ENCODE data around the gene KIAA1191. TPM values are rescaled to one million over a fixed set of nuclear protein-coding genes. Genes with fewer than 3 reads are reported as not detected.

KIAA1191 gene
- total RNA-seq, 2 experiments from 2014 or later: 33.3 to 41.2 TPM

DNA sequence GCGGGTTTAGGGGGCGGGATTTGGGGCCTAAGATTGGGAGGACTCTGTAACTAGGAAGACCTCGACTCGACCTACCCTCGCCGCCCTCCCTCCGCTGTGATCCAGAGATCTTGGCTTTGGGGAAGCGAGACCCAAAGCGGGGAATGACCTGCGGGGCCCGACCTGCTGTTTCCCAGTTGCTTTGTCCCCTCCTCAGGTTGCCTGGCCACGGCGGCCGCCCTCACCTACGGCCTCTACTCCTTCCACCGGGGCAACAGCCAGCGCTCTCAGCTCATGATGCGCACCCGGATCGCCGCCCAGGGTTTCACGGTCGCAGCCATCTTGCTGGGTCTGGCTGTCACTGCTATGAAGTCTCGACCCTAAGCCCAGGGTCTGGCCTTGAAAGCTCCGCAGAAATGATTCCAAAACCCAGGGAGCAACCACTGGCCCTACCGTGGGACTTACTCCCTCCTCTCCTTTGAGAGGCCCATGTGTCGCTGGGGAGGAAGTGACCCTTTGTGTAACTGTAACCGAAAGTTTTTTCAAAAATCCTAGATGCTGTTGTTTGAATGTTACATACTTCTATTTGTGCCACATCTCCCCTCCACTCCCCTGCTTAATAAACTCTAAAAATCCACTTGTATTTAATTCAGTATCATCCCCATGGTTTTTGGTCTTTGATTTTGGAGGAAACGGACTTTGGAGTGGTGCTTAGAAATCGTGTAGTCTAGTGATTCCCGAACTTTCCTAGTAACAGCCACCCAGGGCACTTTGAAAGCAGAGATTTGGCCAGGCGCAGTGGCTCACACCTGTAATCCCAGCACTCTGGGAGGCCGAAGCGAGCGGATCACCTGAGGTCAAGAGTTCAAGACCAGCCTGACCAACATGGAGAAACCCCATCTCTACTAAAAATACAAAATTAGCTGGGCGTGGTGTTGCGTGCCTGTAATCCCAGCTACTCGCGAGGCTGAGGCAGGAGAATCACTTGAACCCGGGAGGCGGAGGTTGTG lies 27.9 kb upstream of the KIAA1191 start:
- peaks cover 55% of the 10 kb centered on the region for H3K79me2 ChIP-seq (ENCODE audit: insufficient read depth, low read depth, low read length)
- peak overlapping the region; percentile 43; the same call in 1 of the 2 replicates for H2AFZ ChIP-seq (ENCODE audit: low read length)
- H3K4me2 ChIP-seq (ENCODE audit: low read length): peak overlapping the region; percentile 72
- H3K27ac ChIP-seq (ENCODE audit: low read depth, low read length, poor library complexity, severe bottlenecking): peak overlapping the region; percentile 86
- intact Hi-C loops (cut with micrococcal nuclease; ENCODE audit: unreplicated experiment): loop anchor here (2.0 to 10.0 kb wide), 2 partner anchors 59 to 155 kb away; partner anchors contain the start of genes FAF2 and SIMC1
- H3K9me3 ChIP-seq (ENCODE audit: low read length): no peaks in the 10 kb centered on the region
- peaks cover 26% of the 10 kb centered on the region for H3K4me1 ChIP-seq (ENCODE audit: insufficient read depth, low read length, poor library complexity, severe bottlenecking)
- H3K4me3 ChIP-seq (ENCODE audit: low read depth, low read length, poor library complexity, severe bottlenecking): peak overlapping the region; percentile 85
- POLR2A ChIA-PET: interaction anchor here (0.6 to 1.9 kb wide), 6 partner anchors 9 to 1066 kb away, joined by 3 to 8 read pairs (median 4); no protein-coding TSS in a partner anchor
- peaks cover 23% of the 10 kb centered on the region for H4K20me1 ChIP-seq (ENCODE audit: insufficient read depth, low read length)
- peaks cover 72% of the 10 kb centered on the region for H3K36me3 ChIP-seq (ENCODE audit: insufficient read depth, low read length)
- CTCF ChIA-PET (ENCODE audit: unreplicated experiment): interaction anchor here (0.6 to 1.0 kb wide), 2 partner anchors 27 to 154 kb away, joined by 3 read pairs; no protein-coding TSS in a partner anchor
- no peaks in the 10 kb centered on the region for H3K9me2 ChIP-seq (ENCODE audit: insufficient read depth, low read length)
- TF ChIP-seq, protein P1, sequence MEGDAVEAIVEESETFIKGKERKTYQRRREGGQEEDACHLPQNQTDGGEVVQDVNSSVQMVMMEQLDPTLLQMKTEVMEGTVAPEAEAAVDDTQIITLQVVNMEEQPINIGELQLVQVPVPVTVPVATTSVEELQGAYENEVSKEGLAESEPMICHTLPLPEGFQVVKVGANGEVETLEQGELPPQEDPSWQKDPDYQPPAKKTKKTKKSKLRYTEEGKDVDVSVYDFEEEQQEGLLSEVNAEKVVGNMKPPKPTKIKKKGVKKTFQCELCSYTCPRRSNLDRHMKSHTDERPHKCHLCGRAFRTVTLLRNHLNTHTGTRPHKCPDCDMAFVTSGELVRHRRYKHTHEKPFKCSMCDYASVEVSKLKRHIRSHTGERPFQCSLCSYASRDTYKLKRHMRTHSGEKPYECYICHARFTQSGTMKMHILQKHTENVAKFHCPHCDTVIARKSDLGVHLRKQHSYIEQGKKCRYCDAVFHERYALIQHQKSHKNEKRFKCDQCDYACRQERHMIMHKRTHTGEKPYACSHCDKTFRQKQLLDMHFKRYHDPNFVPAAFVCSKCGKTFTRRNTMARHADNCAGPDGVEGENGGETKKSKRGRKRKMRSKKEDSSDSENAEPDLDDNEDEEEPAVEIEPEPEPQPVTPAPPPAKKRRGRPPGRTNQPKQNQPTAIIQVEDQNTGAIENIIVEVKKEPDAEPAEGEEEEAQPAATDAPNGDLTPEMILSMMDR (conservative IDR thresholded peaks at IDR 0.05; ENCODE audit: low read length): no peak
- TF ChIP-seq EZH2phosphoT487 (IDR thresholded peaks at IDR 0.05; ENCODE audit: borderline replicate concordance, low read depth, low read length): no peak
- DNase-seq (ENCODE audit: low spot score): no peak
- BruUV-seq (replicated peaks): TSS peak; percentile 99

DNA sequence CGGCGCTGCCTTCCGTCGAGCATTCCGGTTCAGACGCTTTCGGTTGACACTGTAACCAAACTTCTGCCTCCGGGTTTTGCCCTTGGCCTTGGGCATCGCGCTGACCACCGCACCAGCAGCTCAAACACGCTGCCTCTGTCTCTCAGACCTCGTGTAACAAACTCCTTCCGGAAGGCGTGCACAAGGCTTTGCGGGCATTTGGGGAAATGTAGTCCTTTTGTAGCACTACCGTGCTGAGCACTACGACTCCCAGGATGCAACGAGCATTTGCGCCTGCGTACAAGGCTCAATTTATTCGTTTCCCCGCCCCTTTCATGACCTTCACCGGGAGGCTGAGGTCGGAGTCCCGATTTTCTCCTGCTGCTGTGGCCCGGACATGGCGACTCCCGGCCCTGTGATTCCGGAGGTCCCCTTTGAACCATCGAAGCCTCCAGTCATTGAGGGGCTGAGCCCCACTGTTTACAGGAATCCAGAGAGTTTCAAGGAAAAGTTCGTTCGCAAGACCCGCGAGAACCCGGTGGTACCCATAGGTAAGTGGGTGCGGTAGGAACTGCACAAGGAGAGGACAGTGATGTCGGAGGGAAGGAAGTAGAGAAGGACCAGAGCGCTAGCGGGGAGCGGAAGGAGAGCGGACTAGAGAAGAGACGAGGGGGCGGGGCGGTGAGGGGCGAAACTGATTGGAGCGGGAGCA lies 27.0 kb upstream of the KIAA1191 start, which contains the start of the genes HIGD2A and NOP16:
Gene HIGD2A (plus strand): TSS at position 308 of the 691 bp plus-strand sequence. CDS start 69 bp downstream, at position 377.
Gene NOP16 (minus strand): TSS at position 155 of the 691 bp plus-strand sequence. CDS start 59 bp downstream, at position 96.
- CTCF ChIA-PET (ENCODE audit: unreplicated experiment): interaction anchor here (1.0 kb wide), 1 partner anchor 28 kb away, joined by 3 read pairs; no protein-coding TSS in a partner anchor
- Histone ChIP-seq H3K9me3 (ENCODE audit: low read length) (no peaks in the 10 kb centered on the region), H3K4me1 (ENCODE audit: insufficient read depth, low read length, poor library complexity, severe bottlenecking) (peaks cover 26% of the 10 kb centered on the region), H4K20me1 (ENCODE audit: insufficient read depth, low read length) (peaks cover 23% of the 10 kb centered on the region), H3K79me2 (ENCODE audit: insufficient read depth, low read depth, low read length) (peaks cover 55% of the 10 kb centered on the region), H2AFZ (ENCODE audit: low read length) (peak within 1 kb of the TSS; percentile 89), H3K36me3 (ENCODE audit: insufficient read depth, low read length) (peaks cover 74% of the 10 kb centered on the region), H3K4me2 (ENCODE audit: low read length) (peak within 1 kb of the TSS; percentile 98), H3K4me3 (ENCODE audit: low read depth, low read length, poor library complexity, severe bottlenecking) (peak within 1 kb of the TSS; percentile 85), H3K9me2 (ENCODE audit: insufficient read depth, low read length) (no peaks in the 10 kb centered on the region), H3K27ac (ENCODE audit: low read depth, low read length, poor library complexity, severe bottlenecking) (peak within 1 kb of the TSS; percentile 86)
- intact Hi-C loops (cut with micrococcal nuclease; ENCODE audit: unreplicated experiment): loop anchor here (2.0 to 10.0 kb wide), 2 partner anchors 60 to 154 kb away; partner anchors contain the start of genes FAF2 and SIMC1
- TF ChIP-seq, protein P1 (conservative IDR thresholded peaks at IDR 0.05; ENCODE audit: low read length): no peak
- no peak for TF ChIP-seq EZH2phosphoT487 (IDR thresholded peaks at IDR 0.05; ENCODE audit: borderline replicate concordance, low read depth, low read length)
- no TSS peak for BruUV-seq (replicated peaks)
- DNase-seq (ENCODE audit: low spot score): peak; percentile 99
- POLR2A ChIA-PET: interaction anchor here (0.6 to 1.9 kb wide), 6 partner anchors 26 to 1067 kb away, joined by 3 to 8 read pairs (median 3); no protein-coding TSS in a partner anchor
